GM21723 (cell line): Measurements from ENCODE around the gene ZSCAN31.
"Not testable (repeated sequence)": the region's sequence is repeated elsewhere in the genome, so short reads cannot be mapped to it uniquely, and the experiment has no call there.

ENCODE experiments used
- ATAC-seq: cut with Tn5 transposase; IDR thresholded peaks from one replicate; pipeline ENCODE4 v1.9.1; 2021; ENCODE audit warnings: mild to moderate bottlenecking, moderate library complexity; ENCODE audit not compliant: unreplicated experiment

Gene ZSCAN31

GRCh38 chr6:28323813-28324424 lies 12.0 kb downstream of the ZSCAN31 start:
- no peak for ATAC-seq

DNA sequence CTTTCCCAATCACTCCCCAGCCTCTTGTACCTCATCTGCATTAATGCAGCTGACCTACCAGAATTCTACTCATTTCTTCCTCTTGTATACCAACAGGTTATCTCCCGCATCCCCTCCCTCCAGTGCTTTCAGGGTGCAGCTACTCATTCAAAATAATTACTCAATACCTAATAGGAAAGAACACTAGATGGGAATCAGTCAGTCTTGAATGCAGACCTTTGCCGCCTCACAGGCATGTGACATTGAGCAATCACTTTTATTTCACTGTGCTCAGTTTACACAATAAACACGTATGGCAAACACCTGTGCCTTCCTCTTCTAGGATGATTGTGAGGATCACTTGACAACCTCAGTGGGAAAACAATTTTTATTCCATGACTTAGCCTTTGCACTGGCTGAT lies 13.3 kb downstream of the ZSCAN31 start:
- no peak for ATAC-seq

GRCh38 chr6:28317866-28318265 lies 18.1 kb downstream of the ZSCAN31 start:
- ATAC-seq: not testable (repeated sequence)

DNA sequence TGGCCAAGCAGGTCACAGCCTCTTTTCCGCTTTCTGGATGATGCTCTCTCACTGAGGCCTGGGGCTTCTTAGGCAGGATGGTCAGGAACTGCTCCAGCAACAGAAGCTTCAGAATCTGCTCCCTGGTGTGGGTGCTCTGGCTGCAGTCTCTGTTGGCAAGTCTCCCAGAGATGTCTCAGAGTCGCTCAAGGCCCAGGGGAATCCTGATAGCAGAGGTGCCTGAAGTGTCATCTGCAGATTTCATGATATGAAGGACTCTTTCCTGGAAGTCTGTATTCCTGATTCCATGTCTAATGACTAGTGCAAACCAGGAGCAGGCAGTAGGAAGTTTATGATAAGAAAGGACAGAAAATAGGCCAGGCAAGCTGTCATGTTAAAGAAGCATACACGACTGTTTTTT lies 20.3 kb downstream of the ZSCAN31 start:
- no peak for ATAC-seq

DNA sequence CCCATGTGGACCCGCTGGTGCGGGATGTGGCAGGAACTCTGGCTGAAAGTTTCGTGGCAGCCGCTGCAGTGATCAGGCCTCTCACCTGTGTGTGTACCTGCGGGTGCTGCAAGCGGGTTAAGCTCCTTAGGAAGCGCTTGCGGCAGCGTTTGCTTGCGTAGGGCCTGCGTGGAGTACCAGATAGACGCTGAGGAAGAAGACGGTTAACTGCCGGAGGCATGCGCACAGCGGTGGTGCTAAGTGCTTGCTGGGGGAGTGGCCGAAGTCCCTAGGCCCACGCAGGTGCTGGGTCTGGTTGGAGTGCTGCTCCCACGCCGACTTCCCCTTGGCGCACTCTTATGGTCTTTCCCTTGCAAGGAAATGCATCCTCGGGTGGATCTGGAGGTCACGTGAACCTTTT lies 23.0 kb downstream of the ZSCAN31 start:
- no peak for ATAC-seq

DNA sequence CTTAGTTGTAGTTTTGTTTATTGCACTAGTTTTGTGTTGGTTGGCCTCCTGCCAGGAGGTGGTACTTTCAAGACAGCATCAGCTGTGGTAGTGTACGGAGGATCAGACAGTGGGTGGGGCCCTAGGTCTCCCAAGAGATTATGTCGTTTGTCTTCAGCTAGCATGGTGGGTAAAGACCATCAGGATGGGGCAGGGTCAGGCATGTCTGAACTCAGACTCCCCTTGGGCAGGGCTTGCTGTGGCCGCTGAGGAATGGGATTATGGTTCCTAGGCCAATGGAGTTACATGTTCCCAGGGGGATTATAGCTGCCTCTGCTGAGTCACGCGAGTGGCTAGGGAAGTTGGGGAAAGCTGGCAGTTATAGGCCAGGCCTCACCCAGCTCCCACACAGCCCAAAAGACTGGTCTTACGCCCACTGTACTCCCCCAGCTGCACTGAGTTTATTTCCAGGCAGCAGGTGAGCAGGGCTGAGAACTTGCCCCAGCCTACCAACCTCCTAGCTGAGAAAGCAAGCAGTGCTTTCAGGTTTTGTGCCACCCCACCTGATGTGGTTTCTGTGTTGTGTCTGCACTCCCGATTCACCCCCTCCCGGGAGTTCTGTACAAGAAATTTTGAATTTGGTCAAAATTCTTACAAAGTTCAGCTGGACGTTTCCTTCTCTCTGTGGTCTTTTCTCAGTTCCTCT lies 24.7 kb downstream of the ZSCAN31 start:
- no peak for ATAC-seq

GRCh38 chr6:28306363-28306762 lies 29.6 kb downstream of the ZSCAN31 start:
- not testable (repeated sequence) for ATAC-seq

GRCh38 chr6:28303570-28303969 lies 32.4 kb downstream of the ZSCAN31 start:
- ATAC-seq: peak; percentile 66

- ATAC-seq: no peak
Measured at GRCh38 chr6:28296520-28297060, 39.4 kb downstream of the ZSCAN31 start.

DNA sequence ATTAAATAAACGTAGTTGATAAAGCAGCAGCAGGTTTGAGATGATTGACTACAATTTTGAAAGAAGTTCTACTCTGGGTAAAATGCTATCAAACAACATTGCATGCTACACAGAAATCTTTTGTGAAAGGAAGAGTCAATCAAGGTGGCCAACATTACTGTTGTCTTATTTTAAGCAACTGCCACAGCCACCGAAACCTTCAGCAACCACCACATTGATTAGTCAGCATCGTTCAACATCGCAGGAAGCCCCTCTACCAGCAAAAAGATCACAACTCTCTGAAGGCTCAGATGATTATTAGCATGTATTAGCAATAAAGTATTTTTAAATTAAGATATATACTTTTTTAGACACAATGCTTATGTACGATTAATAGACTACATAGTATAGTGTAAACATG lies 40.6 kb downstream of the ZSCAN31 start:
- no peak for ATAC-seq

DNA sequence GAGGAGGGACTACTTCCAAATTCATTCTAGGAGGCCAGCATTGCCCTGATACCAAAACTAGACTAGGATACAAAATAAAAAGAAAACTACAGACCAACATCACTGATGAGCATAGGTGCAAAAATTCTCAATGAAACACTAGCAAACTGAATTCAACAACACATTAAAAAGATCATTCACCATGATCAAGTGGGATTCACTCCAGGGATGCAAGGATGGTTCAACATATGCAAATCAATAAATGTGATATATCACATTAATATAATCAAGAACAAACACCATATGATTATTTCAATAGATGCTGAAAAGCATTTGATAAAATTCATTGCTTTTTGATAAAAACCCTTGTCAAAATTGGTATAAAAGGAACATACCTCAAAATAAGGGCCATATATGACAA lies 44.4 kb downstream of the ZSCAN31 start:
- ATAC-seq: no peak

- no peak for ATAC-seq
Measured at GRCh38 chr6:28282926-28283325, 53.0 kb downstream of the ZSCAN31 start.

- peak; percentile 90 for ATAC-seq
Measured at GRCh38 chr6:28281288-28282064, 54.5 kb downstream of the ZSCAN31 start, which contains the start of gene PGBD1. Gene PGBD1, plus strand, starts transcription at chr6:28281572. Its CDS starts 2,242 bp downstream, at chr6:28283814.

- ATAC-seq: no peak
Measured at GRCh38 chr6:28280595-28281287, 55.2 kb downstream of the ZSCAN31 start.

DNA sequence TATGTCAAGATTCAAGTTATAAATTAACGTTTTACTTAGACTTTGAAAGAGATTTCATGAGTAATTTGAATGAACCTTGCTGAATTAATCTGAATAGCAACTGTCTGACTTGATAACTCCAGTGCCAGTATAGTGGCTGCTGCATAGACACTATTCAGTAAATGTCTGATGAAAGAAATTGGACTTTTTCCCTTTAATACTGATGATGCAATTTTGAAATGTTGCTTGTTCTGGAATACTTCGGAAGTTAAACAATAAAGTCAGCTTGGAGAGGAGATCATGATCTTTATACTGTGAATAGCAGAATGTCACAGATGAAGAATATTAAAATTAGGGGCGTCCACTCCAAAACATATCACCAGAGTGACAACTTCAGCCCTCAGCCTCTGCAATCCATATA lies 58.2 kb downstream of the ZSCAN31 start:
- no peak for ATAC-seq

DNA sequence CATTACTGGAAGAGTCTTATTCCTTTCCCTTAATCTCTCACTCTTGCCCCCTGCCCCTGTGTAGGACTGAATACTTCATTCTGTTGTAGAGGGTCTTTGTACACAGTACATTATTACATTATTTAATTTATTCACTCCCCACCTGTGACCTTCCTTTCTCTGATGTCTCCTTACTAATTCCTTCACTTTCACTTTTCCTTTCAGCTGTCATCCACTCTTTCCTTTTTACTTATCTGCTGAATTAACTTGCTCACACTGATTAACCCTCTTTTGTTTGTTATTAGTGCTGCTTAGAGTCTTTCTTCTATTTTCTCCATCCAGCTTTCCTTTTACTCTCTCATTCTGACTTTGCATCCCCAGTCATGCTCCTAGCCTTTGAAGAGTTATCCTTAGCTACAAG lies 61.1 kb downstream of the ZSCAN31 start:
- ATAC-seq: no peak
